A172 (cell line): ENCODE measurements around the gene ATAD2B. TPM values are rescaled to one million over a fixed set of nuclear protein-coding genes. Genes with fewer than 3 reads are reported as not detected.
"Not testable (repeated sequence)": the region's sequence is repeated elsewhere in the genome, so short reads cannot be mapped to it uniquely, and the experiment has no call there.

Source experiments
- DNase-seq: peaks from one replicate; pipeline ENCODE4 v3.0.0-alpha.2; 2015; ENCODE audit warnings: low spot score
- total RNA-seq: library from RNA; depleted of rRNA; stranded (reverse); fragments of >200 nt; shearing (Covaris generic); gene quantifications from 2 replicates; pipeline ENCODE4 v1.2.3, GENCODE V29; 2014

The ATAD2B gene
- total RNA-seq, 1 experiment from 2014 or later, result 13.7 TPM

DNA sequence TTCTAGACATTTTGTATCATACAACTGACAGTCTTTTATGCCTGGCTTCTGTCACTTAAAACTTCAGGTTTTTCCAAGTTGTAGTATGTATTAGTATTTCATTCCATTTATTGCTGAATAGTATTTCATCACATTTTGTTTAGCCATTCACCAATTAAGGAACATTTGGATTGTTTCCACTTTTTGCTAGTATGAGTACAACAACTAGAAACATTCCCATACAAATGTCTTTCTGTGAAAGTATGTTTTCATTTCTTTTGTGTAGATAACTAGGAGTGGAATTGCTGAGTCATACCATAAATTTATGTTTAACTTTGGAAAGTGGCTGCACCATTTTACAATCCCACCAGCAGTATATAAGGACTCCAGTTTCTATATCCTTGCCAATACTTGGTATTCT is 135.9 kb downstream of the ATAD2B start:
- DNase-seq, result peak; percentile 42

DNA sequence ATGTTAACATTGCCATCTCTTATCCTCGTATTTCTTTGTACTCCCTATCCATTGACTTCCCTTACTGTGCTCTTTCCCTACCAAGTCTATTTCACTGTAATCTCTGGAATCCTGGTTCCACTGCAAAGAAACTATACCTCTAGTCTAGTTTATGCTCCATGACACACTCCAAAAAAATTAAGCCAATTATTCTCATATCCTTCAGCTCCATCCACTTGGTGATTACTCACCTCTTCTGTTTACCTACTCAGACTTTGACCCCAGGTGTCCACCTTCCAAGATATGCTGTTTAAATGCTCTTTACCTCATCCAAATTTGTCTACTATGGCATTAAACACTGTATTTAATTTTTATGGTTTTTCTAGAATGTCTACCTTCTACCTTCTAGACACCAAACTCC is 137.9 kb downstream of the ATAD2B start:
- no peak for DNase-seq

DNA sequence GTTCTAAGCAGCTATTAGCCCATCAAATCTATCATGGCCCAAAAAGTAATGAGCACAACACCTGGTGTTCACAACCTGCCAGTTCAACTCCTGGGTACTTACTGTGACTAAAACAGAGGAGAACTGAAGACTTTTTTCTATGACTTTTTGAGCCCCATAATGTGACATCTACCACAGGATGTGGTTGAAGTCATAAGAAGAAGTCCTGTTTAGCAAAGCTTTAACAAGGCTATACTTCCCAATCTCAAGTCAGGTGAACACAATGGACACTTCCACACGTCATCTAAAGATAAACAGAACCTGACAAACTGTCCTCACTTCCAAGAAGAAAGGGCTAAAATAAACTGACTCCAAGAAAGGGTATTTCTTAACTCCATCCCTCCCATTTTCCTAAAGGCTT is 138.8 kb downstream of the ATAD2B start:
- no peak for DNase-seq

DNA sequence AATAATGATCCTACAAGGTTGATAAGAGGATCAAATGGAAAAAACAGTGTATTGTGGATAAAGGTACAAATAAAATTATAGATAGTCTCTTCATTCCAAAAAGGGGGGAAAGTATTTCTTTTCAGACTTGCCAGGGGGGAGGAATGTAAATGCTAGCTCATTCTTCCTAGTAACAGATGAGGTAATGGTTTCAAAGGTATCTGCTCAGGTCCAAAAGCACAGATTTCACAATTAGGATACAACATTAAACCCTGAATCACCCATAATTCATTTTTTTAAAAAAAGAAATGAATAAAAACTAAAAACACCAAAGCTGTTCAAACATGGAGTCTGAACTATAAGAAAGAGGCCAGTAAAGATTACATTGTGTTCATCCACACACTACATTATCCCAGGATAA is 142.0 kb downstream of the ATAD2B start:
- no peak for DNase-seq

DNA sequence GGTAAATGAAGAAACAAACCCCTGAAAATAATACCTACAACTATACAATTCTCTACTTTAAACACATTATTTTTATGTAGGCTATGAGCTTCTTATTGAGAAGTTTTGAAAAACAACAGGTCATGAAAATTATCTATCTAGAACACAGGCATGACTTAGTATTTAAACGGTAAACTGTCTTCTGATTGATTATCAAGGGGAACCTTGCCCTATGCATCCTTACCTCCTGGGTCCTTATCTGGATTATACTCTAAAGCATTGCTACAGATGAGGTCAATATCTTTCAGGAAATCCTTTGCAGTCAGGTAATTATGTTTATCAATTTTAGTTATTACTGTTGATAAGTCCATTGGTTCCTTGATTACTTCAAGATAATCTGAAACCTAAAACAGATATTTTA is 144.3 kb downstream of the ATAD2B start:
- no peak for DNase-seq

DNA sequence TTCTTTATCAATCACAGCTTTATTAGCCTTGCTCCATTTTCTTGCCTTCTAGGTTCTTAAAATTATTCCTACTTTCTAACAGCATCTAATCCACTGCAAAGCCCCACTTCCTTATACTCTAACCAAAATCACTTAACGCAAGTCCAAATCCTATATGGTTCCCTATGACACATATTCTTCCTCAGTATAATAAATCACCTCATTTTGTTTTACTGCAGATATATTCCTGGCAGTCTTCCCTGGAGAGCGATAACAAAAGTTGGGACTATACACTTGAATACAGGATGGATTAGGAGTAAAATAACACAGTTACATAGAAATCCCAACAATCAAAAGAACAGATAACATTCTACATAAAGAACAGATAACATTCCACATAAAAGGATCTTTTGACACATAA is 144.8 kb downstream of the ATAD2B start:
- DNase-seq, result no peak

DNA sequence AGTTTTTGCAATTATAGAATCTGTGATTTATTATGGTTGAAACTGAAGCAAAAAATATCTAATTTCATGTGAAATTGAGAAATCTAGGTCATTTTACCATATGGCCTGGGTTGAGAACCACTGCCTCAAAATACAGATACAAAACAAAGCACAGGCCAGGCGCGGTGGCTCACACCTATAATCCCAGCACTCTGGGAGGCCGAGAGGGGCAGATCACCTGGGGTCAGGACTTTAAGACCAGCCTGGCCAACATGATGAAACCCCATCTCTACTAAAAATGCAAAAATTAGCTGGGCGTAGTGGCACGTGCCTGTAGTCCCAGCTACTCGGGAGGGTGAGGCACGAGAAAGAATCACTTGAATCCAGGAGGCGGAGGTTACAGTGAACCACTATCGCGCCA is 146.5 kb downstream of the ATAD2B start:
- not testable (repeated sequence) for DNase-seq

DNA sequence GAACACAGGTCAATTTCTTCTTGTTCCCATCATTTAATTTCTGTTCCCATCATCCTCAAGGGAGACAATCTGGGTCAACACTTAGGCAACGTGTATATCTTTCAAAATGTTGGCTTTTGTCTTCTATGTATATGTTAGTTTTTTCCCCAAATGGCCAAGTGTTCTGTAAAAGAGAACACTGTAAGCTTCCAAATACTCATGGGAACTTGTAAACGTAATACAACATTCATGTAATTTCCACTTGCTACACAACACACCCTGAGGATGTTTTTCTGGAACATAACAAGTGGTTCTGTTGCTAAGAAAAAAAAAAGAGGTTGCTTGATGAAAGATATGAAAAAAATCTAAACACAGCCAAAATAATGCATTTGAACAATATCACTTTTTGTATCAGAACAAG is 149.1 kb downstream of the ATAD2B start:
- no peak for DNase-seq

DNA sequence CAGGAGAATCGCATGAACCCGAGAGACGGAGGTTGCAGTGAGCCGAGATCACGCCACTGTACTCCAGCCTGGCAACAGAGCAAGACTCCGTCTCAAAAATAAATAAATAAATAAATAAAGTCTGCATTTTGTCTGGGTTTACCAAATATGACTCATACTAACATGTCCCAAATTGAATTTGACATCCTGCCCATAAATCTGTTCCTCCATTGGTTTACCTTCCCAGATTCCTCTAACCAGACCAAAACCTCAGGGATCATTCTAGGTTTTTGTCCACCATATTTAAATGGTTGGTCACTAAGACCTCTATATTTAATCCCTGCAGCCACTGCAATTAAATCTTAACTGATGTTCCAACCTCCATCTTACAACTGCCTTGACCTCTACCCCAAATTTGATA is 150.9 kb downstream of the ATAD2B start:
- no peak for DNase-seq

DNA sequence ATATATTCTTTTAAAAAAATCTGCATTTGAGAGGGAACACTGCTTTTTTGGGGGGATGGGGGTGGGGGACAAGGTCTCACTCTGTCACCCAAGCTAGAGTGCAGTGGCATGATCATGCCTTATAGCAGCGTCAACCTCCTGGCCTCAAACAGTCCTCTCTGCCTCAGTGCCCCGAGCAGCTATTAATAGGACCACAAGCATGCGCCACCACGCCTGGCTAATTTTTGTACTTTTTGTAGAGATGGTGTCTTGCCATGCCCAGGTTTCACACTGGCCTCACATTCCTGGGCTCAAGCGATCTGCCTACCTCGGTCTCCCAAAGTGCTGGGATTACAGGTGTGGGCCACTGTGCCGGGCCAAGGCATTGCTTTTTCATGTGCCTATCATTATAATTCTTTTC is 154.2 kb downstream of the ATAD2B start:
- no peak for DNase-seq

DNA sequence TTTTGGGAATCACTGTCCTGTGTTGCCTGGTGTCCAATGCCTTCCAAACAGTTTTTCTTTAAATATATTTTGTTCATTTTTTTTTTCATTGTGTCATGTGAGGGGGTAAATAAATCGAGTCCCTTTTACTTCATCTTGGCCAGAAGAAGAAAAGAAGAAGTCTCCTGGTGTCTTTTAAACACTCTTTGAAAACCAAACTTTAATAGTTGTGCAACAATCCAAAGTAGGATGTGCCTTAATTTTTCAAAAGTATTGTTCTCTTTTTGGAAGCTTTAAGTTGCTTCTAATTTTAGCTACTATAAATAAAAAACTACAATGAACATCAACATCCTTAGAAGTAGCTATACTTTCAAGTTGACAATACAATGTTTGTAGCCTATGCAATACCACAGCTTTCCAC is 154.9 kb downstream of the ATAD2B start:
- no peak for DNase-seq

DNA sequence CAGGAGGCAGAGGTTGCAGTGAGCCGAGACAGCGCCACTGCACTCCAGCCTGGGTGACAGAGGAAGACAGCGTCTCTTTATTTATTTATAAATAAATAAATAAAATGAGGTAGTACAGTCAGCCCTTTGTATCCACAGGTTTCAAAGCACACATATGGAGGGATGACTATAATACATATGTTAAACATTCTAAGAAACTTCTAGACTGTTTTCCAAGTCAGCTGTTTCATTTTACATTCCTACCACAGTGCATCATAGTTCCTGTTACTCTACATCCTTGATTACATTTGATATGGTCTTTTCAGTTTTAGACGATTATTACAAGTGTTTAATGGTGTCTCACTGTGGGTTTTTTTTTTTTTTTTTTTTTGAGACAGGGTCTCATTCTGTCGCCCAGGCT is 157.6 kb downstream of the ATAD2B start:
- DNase-seq, result no peak

DNA sequence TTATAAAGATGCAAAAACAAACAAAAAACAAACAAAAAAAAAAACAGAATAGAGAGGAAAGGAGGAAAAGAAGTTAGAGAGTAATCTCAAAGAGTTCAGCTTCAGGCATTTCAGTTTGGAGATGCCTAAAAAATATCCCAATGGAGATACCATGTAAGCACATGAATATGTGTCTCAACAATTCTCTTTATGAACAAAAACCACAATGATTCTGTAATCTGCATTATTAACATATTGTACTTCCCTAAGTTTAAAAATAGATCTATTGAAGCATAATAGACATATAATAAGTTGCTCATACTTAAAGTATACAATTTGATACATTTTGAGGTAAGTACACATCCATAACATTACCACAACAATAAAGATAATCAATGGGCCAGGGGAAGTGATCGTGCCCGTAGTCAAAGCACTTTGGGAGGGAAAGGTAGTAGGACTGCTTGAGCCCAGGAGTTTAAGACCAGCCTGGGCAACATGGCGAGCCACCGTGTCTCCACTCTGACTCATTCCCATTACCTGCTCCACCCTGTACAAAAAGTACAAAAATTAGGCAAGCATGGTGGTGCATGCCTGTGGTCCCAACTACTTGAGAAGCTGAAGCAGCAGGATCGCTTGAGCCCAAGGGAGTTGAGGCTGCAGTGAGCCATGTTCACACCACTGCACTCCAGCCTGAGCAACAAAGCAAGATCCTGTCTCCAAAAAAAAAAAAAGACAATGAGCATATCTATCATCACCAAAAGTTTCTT is 158.9 kb downstream of the ATAD2B start:
- DNase-seq, result no peak

DNA sequence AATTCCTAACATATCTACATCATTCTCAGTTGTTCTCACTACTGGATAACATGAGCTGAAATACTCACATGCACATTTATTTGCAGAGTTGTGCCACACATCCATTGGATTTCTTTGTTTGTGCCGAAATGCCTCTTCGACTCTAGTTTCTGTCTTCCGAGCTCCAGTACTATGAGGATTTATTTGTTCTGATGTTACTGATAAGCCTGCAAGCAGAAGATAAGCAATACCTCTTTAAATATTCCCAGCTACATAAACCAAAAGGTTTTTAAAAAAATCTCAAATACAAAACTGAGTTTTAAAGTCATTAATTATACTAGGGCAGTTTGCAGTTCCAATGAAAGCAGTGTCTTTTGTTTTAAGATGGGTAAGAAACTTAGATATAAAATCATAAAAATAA is 164.8 kb downstream of the ATAD2B start:
- no peak for DNase-seq

DNA sequence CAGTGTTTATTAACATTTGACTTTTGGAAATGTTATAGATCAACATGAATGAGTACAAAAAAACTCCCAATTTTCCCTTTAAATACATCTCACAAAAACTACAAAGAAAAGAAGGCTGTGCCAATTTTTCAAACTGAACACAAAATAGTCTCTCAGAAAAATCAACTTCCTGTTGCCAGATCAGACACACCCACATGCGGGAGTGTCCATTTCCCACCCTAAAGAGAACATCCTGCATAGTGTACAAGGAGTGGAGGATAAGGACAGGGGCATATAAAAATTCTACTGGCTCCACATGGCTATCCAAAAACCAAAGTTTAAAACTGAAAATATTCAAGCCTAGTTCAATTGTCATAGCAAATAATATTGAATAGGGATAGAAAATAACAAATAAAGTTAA is 165.3 kb downstream of the ATAD2B start:
- no peak for DNase-seq

DNA sequence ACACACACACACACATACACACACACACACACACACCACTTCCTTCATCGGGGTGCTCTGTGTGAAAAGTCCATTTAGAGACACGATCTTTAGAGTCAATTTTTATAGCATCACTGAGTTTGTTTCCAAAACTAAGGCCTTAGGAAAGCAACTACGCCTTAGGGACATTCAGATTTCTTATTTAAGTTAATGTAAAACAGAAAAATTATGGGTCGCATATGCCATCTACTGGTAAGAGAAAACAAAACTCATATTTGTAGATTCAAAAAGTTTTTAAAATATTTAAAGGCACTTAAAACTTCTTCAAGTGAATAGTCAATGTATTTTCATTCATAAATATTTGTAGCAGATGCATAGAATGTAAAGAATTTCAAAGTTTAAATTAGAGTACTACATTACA is 166.2 kb downstream of the ATAD2B start:
- peak; percentile 9 for DNase-seq

DNA sequence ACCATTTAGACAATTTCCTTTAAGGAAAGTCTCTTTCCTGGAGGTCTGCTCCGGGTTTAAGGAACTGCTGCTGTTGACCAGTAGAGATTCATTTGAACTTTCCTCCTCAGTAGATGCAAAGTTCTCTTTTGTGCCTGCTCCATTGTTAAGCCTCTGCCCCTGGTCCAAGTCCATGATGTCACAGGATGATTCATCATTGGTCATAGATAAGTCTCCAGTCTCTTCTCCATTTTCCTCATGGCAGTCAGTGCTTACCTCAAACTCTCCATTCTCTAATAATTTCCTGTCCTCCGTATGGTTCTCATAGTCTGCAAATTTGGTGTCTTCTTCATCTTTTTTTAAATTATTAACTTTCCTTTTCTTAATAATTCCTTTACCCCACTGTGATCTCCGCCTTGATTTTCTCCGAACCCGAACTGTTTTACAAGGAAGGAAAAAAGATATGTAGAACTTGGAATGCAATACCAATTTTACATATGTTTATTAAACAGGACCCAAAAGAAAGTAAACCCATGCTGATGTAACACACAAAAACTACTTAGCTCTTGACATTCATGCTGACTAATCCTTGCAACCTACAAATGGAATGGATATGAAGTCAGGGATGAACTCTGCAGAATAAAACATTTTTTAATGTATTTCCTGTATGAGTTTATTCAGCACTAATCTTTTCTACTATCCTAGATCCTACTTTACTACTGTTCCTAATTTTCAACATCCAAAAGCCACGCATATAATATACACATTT is 169.1 kb downstream of the ATAD2B start:
- DNase-seq, result peak; percentile 81

DNA sequence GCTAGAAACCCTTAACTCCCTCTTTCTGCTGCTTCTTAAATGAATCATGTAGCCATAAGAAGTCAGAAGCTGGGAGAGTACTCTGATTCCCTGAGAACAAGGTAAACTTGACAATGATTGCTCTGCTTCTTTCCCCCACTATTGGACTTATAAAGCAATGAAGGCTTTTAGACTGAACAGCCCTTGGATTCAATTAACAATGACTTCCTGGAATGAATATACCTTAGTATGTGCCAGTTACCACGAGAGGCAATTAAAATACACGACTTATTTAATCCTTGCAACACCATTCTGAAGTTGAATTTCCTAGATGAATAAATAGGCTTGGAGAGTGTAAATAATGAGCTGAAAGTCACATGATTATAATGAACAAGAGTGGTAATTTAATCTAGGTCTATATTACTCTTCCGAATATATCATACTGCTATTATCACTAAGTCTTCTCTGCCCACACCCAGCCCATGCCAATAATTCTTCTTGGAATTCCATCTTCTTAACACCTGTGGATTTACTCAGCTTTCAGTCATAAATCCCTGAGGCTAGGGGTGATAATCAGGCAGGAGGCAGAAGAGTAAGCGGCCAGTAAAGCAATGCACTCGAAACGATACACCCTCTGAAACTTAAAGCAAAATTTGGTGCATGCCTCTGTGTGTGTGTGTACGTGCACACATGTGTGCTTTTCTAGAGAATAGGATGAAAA is 170.2 kb downstream of the ATAD2B start:
- no peak for DNase-seq

DNA sequence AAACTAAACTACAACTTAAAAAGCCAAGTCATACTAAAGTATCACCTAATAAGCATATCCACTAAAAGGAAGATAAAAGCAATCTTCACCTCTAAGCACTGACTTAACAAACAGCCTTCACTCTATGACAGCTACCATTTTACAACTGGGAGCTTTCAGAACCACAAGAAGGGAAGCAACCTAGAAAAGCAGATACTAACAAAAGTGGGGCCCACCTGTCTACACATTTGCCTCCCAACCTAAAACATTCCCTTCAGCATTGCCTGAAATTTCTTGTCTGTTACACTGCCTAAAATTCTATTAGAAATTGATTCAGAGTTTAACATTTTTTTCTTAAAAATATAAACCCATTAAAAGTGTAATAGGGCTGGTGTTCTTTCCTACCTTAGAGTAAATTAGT is 172.0 kb downstream of the ATAD2B start:
- no peak for DNase-seq

DNA sequence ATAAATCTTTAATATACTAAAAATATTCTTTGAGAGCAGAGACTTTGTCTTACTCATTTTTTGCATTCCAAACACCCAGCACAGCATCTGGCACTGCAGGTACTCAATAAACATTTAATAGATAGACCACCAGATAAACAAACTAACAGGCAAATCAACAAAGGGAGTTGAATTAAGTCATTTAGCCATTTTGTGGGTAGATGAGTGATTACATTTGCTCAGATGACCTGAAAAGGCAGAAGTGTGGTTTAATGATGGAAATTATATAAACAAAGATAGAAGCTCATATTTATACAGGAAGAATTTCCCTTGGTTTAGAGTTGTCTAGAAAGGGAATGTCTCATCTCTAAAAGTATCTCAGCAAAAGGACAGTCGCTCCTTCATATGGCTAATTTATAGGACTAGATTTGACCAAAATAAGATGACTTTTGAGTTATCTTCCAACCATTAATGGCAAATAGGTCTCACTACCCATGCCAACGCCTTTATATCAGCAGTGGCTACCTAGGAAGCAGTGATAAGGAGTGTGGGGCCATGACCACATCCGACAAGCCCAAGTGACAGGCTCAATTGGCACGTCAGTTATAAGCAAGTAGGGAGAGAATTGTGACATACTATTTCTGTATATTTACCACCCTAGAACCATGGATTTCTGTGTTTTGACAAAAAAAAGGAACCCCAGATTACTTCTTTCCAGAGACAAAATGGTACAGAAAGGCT is 173.5 kb downstream of the ATAD2B start:
- DNase-seq, result no peak

DNA sequence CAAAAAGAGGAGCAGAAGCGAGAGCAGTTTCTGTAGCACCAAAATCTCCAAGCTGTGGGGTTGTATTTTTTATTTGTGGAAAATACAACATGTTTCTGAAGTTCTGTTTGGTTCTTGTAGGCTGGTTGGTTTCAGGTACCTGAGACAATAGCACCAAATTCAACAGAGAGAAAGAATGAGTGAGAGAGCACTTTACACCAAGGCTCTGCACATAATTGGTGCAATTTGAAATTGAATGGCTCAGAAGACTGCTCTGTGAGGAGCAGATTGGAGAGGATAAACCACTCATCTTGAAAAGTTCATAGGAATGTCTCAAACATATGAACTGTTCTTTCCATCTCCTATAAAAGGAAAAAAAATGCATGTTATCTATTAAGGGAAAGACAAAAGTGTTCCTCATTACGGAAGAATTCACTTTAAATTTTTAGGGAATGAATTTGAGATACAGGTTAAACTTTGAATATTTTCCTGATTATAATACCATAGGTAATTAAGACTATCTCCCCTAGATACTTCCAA is 175.1 kb downstream of the ATAD2B start:
- no peak for DNase-seq
